NT2/D1 (cell line): Measurements from ENCODE around the gene NUDT10.

Experiments used
- SUZ12 ChIP-seq: IDR thresholded peaks from 2 replicates; pipeline ENCODE4 v1.6.1; 2011; ENCODE audit not compliant: insufficient read length, insufficient read depth; ENCODE audit errors: extremely low read depth
- ZNF274 ChIP-seq: IDR thresholded peaks from 2 replicates; pipeline ENCODE4 v1.6.1; 2011; ENCODE audit warnings: mild to moderate bottlenecking, low read depth, low read length

GRCh38 chrX:51361251-51361650 is 28.6 kb downstream of the NUDT10 start:
- TF ChIP-seq ZNF274 (no peak), SUZ12 (no peak)
